Left lung (tissue), 10 donors: ENCODE results near the gene FKBP11. TPM values are rescaled to one million over a fixed set of nuclear protein-coding genes. Genes with fewer than 3 reads are reported as not detected.

ENCODE experiments used
- ATAC-seq: fragments of 200-7000 bp; cut with Tn5 transposase; one replicate; pipeline ENCODE4 v1.9.1; 2020; ENCODE audit warnings: moderate library complexity
- DNase-seq, 4 donors: peaks; one replicate each; pipeline ENCODE4 v3.0.0-alpha.2; 2013 to 2020
- H3K27ac ChIP-seq, 2 donors: fragments of 200-600 bp; sonication (generic) in 1 of 2; one replicate each; pipeline versions ENCODE4 v1.5.0 to v1.8.0; 2020 to 2021
- H3K27me3 ChIP-seq, 2 donors: fragments of 200-600 bp; sonication (generic) in 1 of 2; one replicate each; pipeline versions ENCODE4 v1.5.0 to v1.8.0; 2020 to 2021
- H3K36me3 ChIP-seq, 2 donors: fragments of 200-600 bp; sonication (generic) in 1 of 2; one replicate each; pipeline versions ENCODE4 v1.5.0 to v1.8.0; 2020 to 2021
- H3K4me1 ChIP-seq, 2 donors: fragments of 200-600 bp; one replicate each; pipeline ENCODE4 v1.8.0; 2021
- H3K4me3 ChIP-seq, 2 donors: fragments of 200-600 bp; sonication (generic) in 1 of 2; one replicate each; pipeline versions ENCODE4 v1.5.0 to v1.8.0; 2020 to 2021; ENCODE audit warnings: mild to moderate bottlenecking in 1 of 2
- H3K9me3 ChIP-seq, 2 donors: fragments of 200-600 bp; sonication (generic) in 1 of 2; one replicate each; pipeline versions ENCODE4 v1.5.0 to v1.8.0; 2020 to 2021
- CTCF ChIP-seq, 2 donors: fragments of 200-600 bp; sonication (generic) in 1 of 2; IDR thresholded peaks; one replicate each; pipeline versions ENCODE4 v1.5.0 to v1.8.0; 2021; ENCODE audit warnings: antibody characterized with exemption in 2 of 2
- intact Hi-C, 2 donors: fragments of 100-400 bp; cut with DNase I; formaldehyde crosslinking; loops; one replicate each; pipeline versions ENCODE4 v1.11.2 to v1.14.2; 2022
- polyA plus RNA-seq, 6 donors: library from polyadenylated mRNA; unstranded; fragments of 120-200 nt; gene quantifications; one replicate each; pipeline ENCODE4 v1.2.1, GENCODE V29; 2013; ENCODE audit not compliant: insufficient read length in 6 of 6
- total RNA-seq, 2 donors: library from RNA; stranded (reverse); fragmentation: NEBNext Ultra II Directional; extraction: Animal tissue kit (Norgen Biotek cat#: 25700); gene quantifications; one replicate each; pipeline ENCODE4 v1.2.1, GENCODE V29; 2021
- donor health status: DM: no; HTN: yes; CAD: no.
- donor health status: DM: no; HTN: no; CAD: no.

The FKBP11 gene
- total and polyA plus RNA-seq, 8 donors, result 17.2 to 87.4 (median 24.7) TPM

GRCh38 chr12:48969160-48969771, 44.0 kb upstream of the FKBP11 start:
- DNase-seq, result no peak
- H3K9me3 ChIP-seq, result no peaks in the 10 kb centered on the region
- H3K27ac ChIP-seq, result no peak overlapping the region
- peaks cover 12 to 45% of the 10 kb centered on the region in 2 donors for H3K4me1 ChIP-seq
- no peak for TF ChIP-seq CTCF (IDR thresholded peaks at IDR 0.05)
- no peak for ATAC-seq
- H3K4me3 ChIP-seq, result no peak overlapping the region
- peaks cover 44 to 57% of the 10 kb centered on the region in 2 donors for H3K27me3 ChIP-seq
- H3K36me3 ChIP-seq, result no peaks in the 10 kb centered on the region
- intact Hi-C loops, result no loop called here

GRCh38 chr12:48968467-48968866, 43.2 kb upstream of the FKBP11 start:
- peaks cover 7 to 38% of the 10 kb centered on the region in 2 donors for H3K4me1 ChIP-seq
- DNase-seq (no peak), ATAC-seq (no peak)
- H3K27me3 ChIP-seq, result peaks cover 39 to 49% of the 10 kb centered on the region in 2 donors
- no peaks in the 10 kb centered on the region for H3K36me3 ChIP-seq
- no peak for TF ChIP-seq CTCF (IDR thresholded peaks at IDR 0.05)
- intact Hi-C loops, result no loop called here
- no peak overlapping the region for H3K4me3 ChIP-seq
- H3K27ac ChIP-seq, result no peak overlapping the region
- H3K9me3 ChIP-seq, result no peaks in the 10 kb centered on the region

- no peak for DNase-seq
- Histone ChIP-seq H3K4me3 (no peak overlapping the region), H3K27ac (no peak overlapping the region), H3K27me3 (peaks cover 34 to 44% of the 10 kb centered on the region in 2 donors), H3K36me3 (no peaks in the 10 kb centered on the region), H3K9me3 (no peaks in the 10 kb centered on the region), H3K4me1 (peaks cover 6 to 33% of the 10 kb centered on the region in 2 donors)
- no peak for ATAC-seq
- no peak for TF ChIP-seq CTCF (IDR thresholded peaks at IDR 0.05)
- intact Hi-C loops, result no loop called here
Measured at GRCh38 chr12:48967991-48968390, 42.7 kb upstream of the FKBP11 start.

- Histone ChIP-seq H3K27me3 (peaks cover 18 to 30% of the 10 kb centered on the region in 2 donors), H3K4me3 (no peak overlapping the region), H3K4me1 (peaks cover 3 to 18% of the 10 kb centered on the region in 2 donors), H3K36me3 (no peaks in the 10 kb centered on the region), H3K9me3 (no peaks in the 10 kb centered on the region), H3K27ac (no peak overlapping the region)
- no peak for DNase-seq
- intact Hi-C loops, result no loop called here
- no peak for TF ChIP-seq CTCF (IDR thresholded peaks at IDR 0.05)
- ATAC-seq, result no peak
Measured at GRCh38 chr12:48966177-48966895, 41.0 kb upstream of the FKBP11 start.

- Histone ChIP-seq H3K27ac (no peak overlapping the region), H3K27me3 (peaks cover 8 to 25% of the 10 kb centered on the region in 2 donors), H3K9me3 (no peaks in the 10 kb centered on the region), H3K36me3 (no peaks in the 10 kb centered on the region), H3K4me3 (no peak overlapping the region), H3K4me1 (peaks cover 0 to 9% of the 10 kb centered on the region in 2 donors)
- ATAC-seq (no peak), DNase-seq (no peak)
- no peak for TF ChIP-seq CTCF (IDR thresholded peaks at IDR 0.05)
- intact Hi-C loops, result no loop called here
Measured at GRCh38 chr12:48965298-48965838, 40.1 kb upstream of the FKBP11 start.
